SK-N-SH treated with all-trans-retinoic acid at 6 μM for 48 hours (cell line): Measurements from ENCODE around the gene F8.

Experiments
- ATAC-seq: fragments of 200-7000 bp; cut with Tn5 transposase; 3 replicates; pipeline ENCODE4 v1.9.1; 2020; ENCODE audit warnings: mild to moderate bottlenecking, moderate library complexity
- ARNTL ChIP-seq: fragments of 450-650 bp; formaldehyde crosslinking; IDR thresholded peaks from 2 replicates; pipeline ENCODE4 v1.5.0; 2020; ENCODE audit warnings: low read depth, mild to moderate bottlenecking, moderate library complexity, borderline replicate concordance
- BACH2 ChIP-seq: fragments of 250-450 bp; sonication (Bioruptor Pico); IDR thresholded peaks from 2 replicates; pipeline ENCODE4 v1.9.0; 2021; ENCODE audit warnings: mild to moderate bottlenecking, borderline replicate concordance
- CSDC2 ChIP-seq: fragments of 250-450 bp; sonication (Bioruptor Pico); IDR thresholded peaks from 2 replicates; pipeline ENCODE4 v1.5.0; 2020; ENCODE audit warnings: mild to moderate bottlenecking, moderate library complexity
- ESRRG ChIP-seq: fragments of 250-450 bp; sonication (Bioruptor Pico); IDR thresholded peaks from 2 replicates; pipeline ENCODE4 v1.6.1; 2021; ENCODE audit warnings: mild to moderate bottlenecking
- GLIS3 ChIP-seq: fragments of 250-450 bp; sonication (Bioruptor Pico); IDR thresholded peaks from 2 replicates; pipeline ENCODE4 v1.5.0; 2020; ENCODE audit warnings: mild to moderate bottlenecking, moderate library complexity
- ISL1 ChIP-seq: fragments of 250-450 bp; sonication (Bioruptor Pico); IDR thresholded peaks from 2 replicates; pipeline ENCODE4 v2.1.2; 2022; ENCODE audit warnings: mild to moderate bottlenecking, moderate library complexity
- OSR1 ChIP-seq: fragments of 250-450 bp; sonication (Bioruptor Pico); IDR thresholded peaks from 2 replicates; pipeline ENCODE4 v1.8.0; 2022; ENCODE audit warnings: moderate library complexity, mild to moderate bottlenecking, inconsistent platforms
- PPARA ChIP-seq: fragments of 250-450 bp; sonication (Bioruptor Pico); IDR thresholded peaks from 2 replicates; pipeline ENCODE4 v1.5.0; 2020; ENCODE audit warnings: mild to moderate bottlenecking, borderline replicate concordance
- SNAI2 ChIP-seq: fragments of 250-450 bp; sonication (Bioruptor Pico); IDR thresholded peaks from 2 replicates; pipeline ENCODE4 v1.5.0; 2020; ENCODE audit warnings: mild to moderate bottlenecking, moderate library complexity
- TCF4 ChIP-seq: fragments of 250-450 bp; sonication (Bioruptor Pico); IDR thresholded peaks from 2 replicates; pipeline ENCODE4 v1.8.0; 2021; ENCODE audit warnings: mild to moderate bottlenecking, moderate library complexity, borderline replicate concordance
- TOX ChIP-seq: fragments of 250-450 bp; sonication (Bioruptor Pico); IDR thresholded peaks from 2 replicates; pipeline ENCODE4 v1.8.0; 2021; ENCODE audit warnings: mild to moderate bottlenecking, moderate library complexity, borderline replicate concordance
- ZC3H10 ChIP-seq: fragments of 250-450 bp; sonication (Bioruptor Pico); IDR thresholded peaks from 2 replicates; pipeline ENCODE4 v1.5.1; 2021; ENCODE audit warnings: mild to moderate bottlenecking, moderate library complexity
- ZFP3 ChIP-seq: fragments of 250-450 bp; sonication (Bioruptor Pico); IDR thresholded peaks from 2 replicates; pipeline ENCODE4 v1.5.0; 2020; ENCODE audit warnings: mild to moderate bottlenecking, moderate library complexity
- ZFP30 ChIP-seq: fragments of 450-650 bp; formaldehyde crosslinking; IDR thresholded peaks from 2 replicates; pipeline ENCODE4 v1.5.0; 2022; ENCODE audit warnings: mild to moderate bottlenecking, moderate library complexity
- ZNF565 ChIP-seq: fragments of 450-650 bp; formaldehyde crosslinking; conservative IDR thresholded peaks from 2 replicates; pipeline ENCODE4 v1.5.0; 2020; ENCODE audit warnings: low read depth, mild to moderate bottlenecking, moderate library complexity
- ZNF70 ChIP-seq: fragments of 450-650 bp; formaldehyde crosslinking; IDR thresholded peaks from 2 replicates; pipeline ENCODE4 v1.5.0; 2020; ENCODE audit warnings: mild to moderate bottlenecking, moderate library complexity
- ZNF8 ChIP-seq: fragments of 450-650 bp; formaldehyde crosslinking; IDR thresholded peaks from 2 replicates; pipeline ENCODE4 v1.5.0; 2020; ENCODE audit warnings: mild to moderate bottlenecking, moderate library complexity
- TF ChIP-seq, protein P1 (sequence below): fragments of 250-450 bp; sonication (Bioruptor Pico); IDR thresholded peaks from 2 replicates; pipeline ENCODE4 v1.5.0; 2020; ENCODE audit warnings: mild to moderate bottlenecking, moderate library complexity
- TF ChIP-seq, protein P2 (sequence below): fragments of 250-450 bp; sonication (Bioruptor Pico); IDR thresholded peaks from 2 replicates; pipeline ENCODE4 v1.8.0; 2020; ENCODE audit warnings: mild to moderate bottlenecking, moderate library complexity, borderline replicate concordance
- TF ChIP-seq, protein P3 (sequence below): fragments of 250-450 bp; sonication (Bioruptor Pico); IDR thresholded peaks from 2 replicates; pipeline ENCODE4 v1.5.1; 2020; ENCODE audit warnings: low read depth, mild to moderate bottlenecking, moderate library complexity
- TF ChIP-seq, protein P4 (sequence below): fragments of 250-450 bp; sonication (Bioruptor Pico); IDR thresholded peaks from 2 replicates; pipeline ENCODE4 v1.5.1; 2021; ENCODE audit warnings: mild to moderate bottlenecking, moderate library complexity

Gene F8

DNA sequence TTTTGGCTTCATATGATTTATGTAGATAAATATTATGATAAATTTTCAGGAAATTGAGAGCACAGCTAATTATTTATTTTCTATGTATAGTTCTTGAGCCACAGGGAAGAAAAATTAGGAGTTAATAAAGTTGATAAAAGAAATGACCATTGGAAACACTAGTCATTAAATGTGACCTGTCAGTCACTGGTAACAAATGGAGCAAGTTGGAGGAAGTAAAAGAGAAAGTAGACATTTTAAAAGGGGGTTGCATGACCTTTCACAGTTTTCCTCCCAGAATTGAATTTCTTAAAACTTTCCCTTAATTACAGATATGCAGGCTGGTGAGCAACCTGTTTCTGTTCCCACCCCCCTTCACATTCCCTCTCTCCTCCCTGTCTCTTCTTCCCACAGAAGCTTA is 193.4 kb downstream of the F8 start:
- no peak for ATAC-seq
- no peak for TF ChIP-seq ISL1 (CRISPR knock-in tag)
- TF ChIP-seq GLIS3 (CRISPR knock-in tag), result no peak
- no peak for TF ChIP-seq ARNTL (CRISPR knock-in tag)
- no peak for TF ChIP-seq ZNF8
- no peak for TF ChIP-seq PPARA (CRISPR knock-in tag)
- TF ChIP-seq CSDC2 (CRISPR knock-in tag), result no peak
- TF ChIP-seq BACH2 (CRISPR knock-in tag), result no peak
- TF ChIP-seq, protein P1, sequence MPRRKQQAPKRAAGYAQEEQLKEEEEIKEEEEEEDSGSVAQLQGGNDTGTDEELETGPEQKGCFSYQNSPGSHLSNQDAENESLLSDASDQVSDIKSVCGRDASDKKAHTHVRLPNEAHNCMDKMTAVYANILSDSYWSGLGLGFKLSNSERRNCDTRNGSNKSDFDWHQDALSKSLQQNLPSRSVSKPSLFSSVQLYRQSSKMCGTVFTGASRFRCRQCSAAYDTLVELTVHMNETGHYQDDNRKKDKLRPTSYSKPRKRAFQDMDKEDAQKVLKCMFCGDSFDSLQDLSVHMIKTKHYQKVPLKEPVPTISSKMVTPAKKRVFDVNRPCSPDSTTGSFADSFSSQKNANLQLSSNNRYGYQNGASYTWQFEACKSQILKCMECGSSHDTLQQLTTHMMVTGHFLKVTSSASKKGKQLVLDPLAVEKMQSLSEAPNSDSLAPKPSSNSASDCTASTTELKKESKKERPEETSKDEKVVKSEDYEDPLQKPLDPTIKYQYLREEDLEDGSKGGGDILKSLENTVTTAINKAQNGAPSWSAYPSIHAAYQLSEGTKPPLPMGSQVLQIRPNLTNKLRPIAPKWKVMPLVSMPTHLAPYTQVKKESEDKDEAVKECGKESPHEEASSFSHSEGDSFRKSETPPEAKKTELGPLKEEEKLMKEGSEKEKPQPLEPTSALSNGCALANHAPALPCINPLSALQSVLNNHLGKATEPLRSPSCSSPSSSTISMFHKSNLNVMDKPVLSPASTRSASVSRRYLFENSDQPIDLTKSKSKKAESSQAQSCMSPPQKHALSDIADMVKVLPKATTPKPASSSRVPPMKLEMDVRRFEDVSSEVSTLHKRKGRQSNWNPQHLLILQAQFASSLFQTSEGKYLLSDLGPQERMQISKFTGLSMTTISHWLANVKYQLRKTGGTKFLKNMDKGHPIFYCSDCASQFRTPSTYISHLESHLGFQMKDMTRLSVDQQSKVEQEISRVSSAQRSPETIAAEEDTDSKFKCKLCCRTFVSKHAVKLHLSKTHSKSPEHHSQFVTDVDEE (CRISPR knock-in tag), result no peak
- TF ChIP-seq, protein P2, sequence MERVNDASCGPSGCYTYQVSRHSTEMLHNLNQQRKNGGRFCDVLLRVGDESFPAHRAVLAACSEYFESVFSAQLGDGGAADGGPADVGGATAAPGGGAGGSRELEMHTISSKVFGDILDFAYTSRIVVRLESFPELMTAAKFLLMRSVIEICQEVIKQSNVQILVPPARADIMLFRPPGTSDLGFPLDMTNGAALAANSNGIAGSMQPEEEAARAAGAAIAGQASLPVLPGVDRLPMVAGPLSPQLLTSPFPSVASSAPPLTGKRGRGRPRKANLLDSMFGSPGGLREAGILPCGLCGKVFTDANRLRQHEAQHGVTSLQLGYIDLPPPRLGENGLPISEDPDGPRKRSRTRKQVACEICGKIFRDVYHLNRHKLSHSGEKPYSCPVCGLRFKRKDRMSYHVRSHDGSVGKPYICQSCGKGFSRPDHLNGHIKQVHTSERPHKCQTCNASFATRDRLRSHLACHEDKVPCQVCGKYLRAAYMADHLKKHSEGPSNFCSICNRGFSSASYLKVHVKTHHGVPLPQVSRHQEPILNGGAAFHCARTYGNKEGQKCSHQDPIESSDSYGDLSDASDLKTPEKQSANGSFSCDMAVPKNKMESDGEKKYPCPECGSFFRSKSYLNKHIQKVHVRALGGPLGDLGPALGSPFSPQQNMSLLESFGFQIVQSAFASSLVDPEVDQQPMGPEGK (CRISPR knock-in tag), result no peak
- TF ChIP-seq, protein P3, sequence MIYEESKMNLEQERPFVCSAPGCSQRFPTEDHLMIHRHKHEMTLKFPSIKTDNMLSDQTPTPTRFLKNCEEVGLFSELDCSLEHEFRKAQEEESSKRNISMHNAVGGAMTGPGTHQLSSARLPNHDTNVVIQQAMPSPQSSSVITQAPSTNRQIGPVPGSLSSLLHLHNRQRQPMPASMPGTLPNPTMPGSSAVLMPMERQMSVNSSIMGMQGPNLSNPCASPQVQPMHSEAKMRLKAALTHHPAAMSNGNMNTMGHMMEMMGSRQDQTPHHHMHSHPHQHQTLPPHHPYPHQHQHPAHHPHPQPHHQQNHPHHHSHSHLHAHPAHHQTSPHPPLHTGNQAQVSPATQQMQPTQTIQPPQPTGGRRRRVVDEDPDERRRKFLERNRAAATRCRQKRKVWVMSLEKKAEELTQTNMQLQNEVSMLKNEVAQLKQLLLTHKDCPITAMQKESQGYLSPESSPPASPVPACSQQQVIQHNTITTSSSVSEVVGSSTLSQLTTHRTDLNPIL (CRISPR knock-in tag), result no peak
- TF ChIP-seq, protein P4, sequence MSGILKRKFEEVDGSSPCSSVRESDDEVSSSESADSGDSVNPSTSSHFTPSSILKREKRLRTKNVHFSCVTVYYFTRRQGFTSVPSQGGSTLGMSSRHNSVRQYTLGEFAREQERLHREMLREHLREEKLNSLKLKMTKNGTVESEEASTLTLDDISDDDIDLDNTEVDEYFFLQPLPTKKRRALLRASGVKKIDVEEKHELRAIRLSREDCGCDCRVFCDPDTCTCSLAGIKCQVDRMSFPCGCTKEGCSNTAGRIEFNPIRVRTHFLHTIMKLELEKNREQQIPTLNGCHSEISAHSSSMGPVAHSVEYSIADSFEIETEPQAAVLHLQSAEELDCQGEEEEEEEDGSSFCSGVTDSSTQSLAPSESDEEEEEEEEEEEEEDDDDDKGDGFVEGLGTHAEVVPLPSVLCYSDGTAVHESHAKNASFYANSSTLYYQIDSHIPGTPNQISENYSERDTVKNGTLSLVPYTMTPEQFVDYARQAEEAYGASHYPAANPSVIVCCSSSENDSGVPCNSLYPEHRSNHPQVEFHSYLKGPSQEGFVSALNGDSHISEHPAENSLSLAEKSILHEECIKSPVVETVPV, result no peak
- TF ChIP-seq OSR1 (CRISPR knock-in tag), result no peak
- TF ChIP-seq TOX, result no peak
- no peak for TF ChIP-seq ZFP3 (CRISPR knock-in tag)
- no peak for TF ChIP-seq ZNF565
- no peak for TF ChIP-seq ZNF70 (CRISPR knock-in tag)
- no peak for TF ChIP-seq TCF4
- TF ChIP-seq ZFP30 (CRISPR knock-in tag), result no peak
- TF ChIP-seq SNAI2, result no peak

DNA sequence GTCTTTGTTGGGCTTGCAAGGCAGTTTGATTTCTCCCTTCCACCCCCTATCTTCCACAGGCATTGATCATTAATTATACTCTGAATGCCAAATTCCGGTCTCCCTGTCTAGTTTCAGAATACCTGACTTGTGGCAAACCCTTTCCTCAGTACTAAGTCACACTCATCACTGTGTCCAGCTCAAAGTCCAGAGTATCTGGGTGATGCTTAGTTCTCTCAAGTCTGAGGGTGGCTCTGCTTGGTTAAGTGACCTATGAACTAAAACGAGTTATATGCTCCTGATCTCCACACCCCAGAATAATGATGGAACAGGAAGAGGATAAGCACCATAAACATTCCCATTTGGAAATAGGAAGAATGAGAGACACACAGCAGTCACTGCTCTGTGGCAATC is 194.5 kb downstream of the F8 start:
- no peak for ATAC-seq

DNA sequence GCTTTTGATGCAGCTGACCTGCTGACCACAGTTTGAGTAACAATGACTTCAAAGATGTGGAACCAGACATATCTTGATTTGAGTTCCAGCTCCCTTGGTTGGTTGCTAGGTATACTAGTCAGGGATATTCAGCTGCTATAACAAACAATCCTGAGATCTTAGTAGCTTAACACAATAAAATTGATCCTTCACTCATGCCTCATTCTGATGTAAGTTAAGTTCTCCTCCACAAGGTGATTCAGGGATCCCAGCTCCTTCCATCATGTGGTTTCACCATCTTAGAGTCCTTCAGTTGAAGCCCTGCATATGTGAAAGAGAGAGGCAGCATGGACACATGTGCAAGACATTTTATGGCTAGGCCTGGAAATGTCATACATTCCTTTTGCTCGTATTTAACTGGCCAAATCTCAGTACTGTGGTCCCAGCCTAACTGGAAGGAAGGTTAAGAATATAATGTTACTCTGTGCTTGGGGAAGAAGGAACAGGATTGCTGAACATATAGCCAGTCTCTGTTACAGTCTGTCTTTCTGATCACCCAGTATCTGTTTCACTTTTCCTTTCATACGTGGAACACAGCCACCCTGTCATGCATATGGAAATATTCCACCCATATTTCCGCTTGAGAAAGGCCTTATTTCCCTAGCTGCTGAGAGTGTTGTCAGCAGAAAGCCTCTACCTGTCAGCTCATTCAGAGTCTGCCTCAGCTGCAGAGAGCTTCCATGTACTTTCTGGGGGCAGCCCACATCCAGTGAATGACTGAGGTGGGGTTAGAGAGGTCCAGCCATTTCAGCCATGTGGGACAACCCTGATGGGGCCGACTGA is 195.1 kb downstream of the F8 start:
- ATAC-seq, result no peak
- TF ChIP-seq ZFP3 (CRISPR knock-in tag) (no peak), ZNF565 (no peak), ZC3H10 (CRISPR knock-in tag) (no peak), BACH2 (CRISPR knock-in tag) (no peak), ZNF8 (no peak), ARNTL (CRISPR knock-in tag) (no peak), PPARA (CRISPR knock-in tag) (no peak), ESRRG (no peak), ISL1 (CRISPR knock-in tag) (no peak), TOX (no peak), TCF4 (no peak), CSDC2 (CRISPR knock-in tag) (no peak)
- TF ChIP-seq, protein P2 (CRISPR knock-in tag), result no peak
- TF ChIP-seq, protein P4, result no peak

More for the DNA sequence above, 194.5 kb downstream of the F8 start:
- TF ChIP-seq, protein P2 (CRISPR knock-in tag), result no peak
- TF ChIP-seq GLIS3 (CRISPR knock-in tag) (no peak), BACH2 (CRISPR knock-in tag) (no peak)
